CD4-positive, alpha-beta T cell (primary cell): ENCODE data around the gene EPHA1. TPM values are rescaled to one million over a fixed set of nuclear protein-coding genes. Genes with fewer than 3 reads are reported as not detected.
"Not testable (repeated sequence)": the region's sequence is repeated elsewhere in the genome, so short reads cannot be mapped to it uniquely, and the experiment has no call there.

ENCODE experiments used
- ATAC-seq: fragments of 200-7000 bp; cut with Tn5 transposase; one replicate; pipeline ENCODE4 v1.10.0; 2022; ENCODE audit warnings: mild to moderate bottlenecking; ENCODE audit not compliant: poor library complexity
- CTCF ChIA-PET: fragments of 350-600 bp; sonication (Branson Sonifier 250); formaldehyde crosslinking; loops from one replicate; lab custom pipeline; 2021; ENCODE audit warnings: antibody characterized with exemption, inconsistent platforms; lab: Charles Lee
- POLR2A ChIA-PET: fragments of 350-600 bp; sonication (Branson Sonifier 250); formaldehyde crosslinking; loops from one replicate; lab custom pipeline; 2021; ENCODE audit warnings: antibody characterized with exemption, inconsistent platforms; lab: Charles Lee
- DNase-seq, 14 experiments: peaks; one replicate each; pipeline ENCODE4 v3.0.0-alpha.2; 2013 to 2020; ENCODE audit warnings: mixed read lengths in 2 of 14
- H3K27ac ChIP-seq, 2 donors: one replicate each; pipeline versions ENCODE4 v1.5.1 to v1.7.0; 2013; ENCODE audit warnings: low read length in 2 of 2, low read depth in 1 of 2, mild to moderate bottlenecking in 1 of 2
- H3K27me3 ChIP-seq, 2 experiments: 1 replicate in 1 of 2; 2 replicates in 1 of 2; pipeline versions ENCODE4 v1.6.1 to v1.7.0; 2013; ENCODE audit warnings: low read length in 2 of 2, control low read depth in 1 of 2, mild to moderate bottlenecking in 1 of 2, moderate library complexity in 1 of 2; ENCODE audit not compliant: insufficient read depth in 2 of 2, control insufficient read depth in 1 of 2
- H3K36me3 ChIP-seq: one replicate; pipeline ENCODE4 v1.6.1; 2013; ENCODE audit warnings: low read length, control low read depth; ENCODE audit not compliant: insufficient read depth
- H3K4me1 ChIP-seq: one replicate; pipeline ENCODE4 v1.6.1; 2013; ENCODE audit warnings: low read length, control low read depth; ENCODE audit not compliant: insufficient read depth
- H3K4me3 ChIP-seq: one replicate; pipeline ENCODE4 v1.5.1; 2013; ENCODE audit warnings: mild to moderate bottlenecking, low read length, moderate library complexity
- H3K9me3 ChIP-seq, 2 experiments: 1 replicate in 1 of 2; 2 replicates in 1 of 2; pipeline versions ENCODE4 v1.6.1 to v1.7.0; 2013; ENCODE audit warnings: low read length in 2 of 2, mild to moderate bottlenecking in 2 of 2, control low read depth in 1 of 2, moderate library complexity in 1 of 2; ENCODE audit not compliant: control insufficient read depth in 1 of 2, insufficient read depth in 1 of 2
- H3K27ac Mint-ChIP-seq: one replicate; pipeline ENCODE4 v1.8.0; 2020; ENCODE audit warnings: mixed read lengths
- H3K27me3 Mint-ChIP-seq: one replicate; pipeline ENCODE4 v1.8.0; 2021; ENCODE audit warnings: mixed read lengths
- H3K36me3 Mint-ChIP-seq: one replicate; pipeline ENCODE4 v1.8.0; 2021; ENCODE audit warnings: low read depth, mixed read lengths
- H3K4me1 Mint-ChIP-seq: one replicate; pipeline ENCODE4 v1.8.0; 2021; ENCODE audit warnings: low read depth, mixed read lengths
- H3K4me3 Mint-ChIP-seq: one replicate; pipeline ENCODE4 v1.8.0; 2020; ENCODE audit warnings: mild to moderate bottlenecking, mixed read lengths
- H3K9me3 Mint-ChIP-seq: one replicate; pipeline ENCODE4 v1.8.0; 2020; ENCODE audit warnings: mixed read lengths
- intact Hi-C, 2 experiments: fragments of 100-400 bp; cut with DNase I in 1 of 2; cut with micrococcal nuclease in 1 of 2; formaldehyde crosslinking; loops; one replicate each; pipeline versions ENCODE4 v1.15.1 to v1.9.0; 2023 to 2025; cut with DNase I, micrococcal nuclease
- total RNA-seq, 174 experiments: library from RNA in 2 of 174; stranded (reverse) in 2 of 174; gene quantifications; one replicate each; pipeline ENCODE4 v1.2.3 and lab custom pipeline; 2021 to 2026
- TF ChIP-seq, protein P1 (sequence below): fragments of 200-600 bp; IDR thresholded peaks from one replicate; pipeline ENCODE4 v1.8.0; 2022; ENCODE audit warnings: antibody characterized with exemption, mild to moderate bottlenecking

The EPHA1 gene
- total RNA-seq, 2 experiments from 2014 or later, result 16.0 to 19.0 TPM

DNA sequence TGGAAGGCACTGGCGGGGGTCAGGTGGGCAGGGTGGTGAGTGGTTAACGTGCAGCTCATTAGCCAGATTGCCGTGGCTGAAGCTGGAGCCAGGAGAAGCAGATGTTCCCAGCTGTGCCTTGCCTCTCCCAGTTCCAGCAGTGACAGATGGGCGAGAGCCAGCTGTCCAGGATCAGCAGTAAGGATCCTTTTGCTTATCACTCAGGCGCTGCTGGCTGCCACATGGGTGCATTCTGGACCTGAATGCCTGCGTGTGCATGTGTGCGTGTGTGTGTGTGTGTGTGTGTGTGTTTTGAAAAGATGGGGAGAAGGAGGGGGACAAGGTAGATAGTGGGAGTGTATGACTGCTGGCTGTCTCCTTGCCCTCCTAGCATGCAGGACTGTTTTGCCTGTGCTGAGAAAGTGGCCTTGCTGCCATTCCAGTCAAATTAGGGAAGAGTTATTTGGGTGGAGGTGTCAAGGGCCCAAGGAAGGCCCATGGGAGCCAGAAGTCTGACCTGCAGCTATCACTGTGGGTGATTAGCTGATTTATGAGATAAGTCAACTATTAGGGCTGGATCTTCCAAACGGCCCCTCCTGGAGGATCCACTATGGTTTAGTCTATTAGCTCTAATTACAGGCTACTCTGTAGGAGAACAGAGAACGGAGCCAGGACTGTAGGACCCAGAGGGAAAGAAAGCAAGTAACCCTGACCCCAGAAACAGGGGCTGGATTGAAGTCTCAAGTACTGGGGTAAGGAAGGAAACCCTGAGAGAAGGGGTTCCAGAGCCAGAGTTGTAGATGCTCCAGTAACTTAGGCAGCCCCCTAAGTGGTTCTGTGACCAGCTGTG, 3.3 kb downstream of the EPHA1 start:
- Histone ChIP-seq H3K4me1 (peaks cover 55% of the 10 kb centered on the region), H3K9me3 (no peaks in the 10 kb centered on the region), H3K27me3 (no peaks in the 10 kb centered on the region), H3K36me3 (peaks cover 18% of the 10 kb centered on the region), H3K4me3 (no peak overlapping the region), H3K27ac (no peak overlapping the region)
- CTCF ChIA-PET, result interaction anchor here (1.3 to 2.0 kb wide), 2 partner anchors 21 to 25 kb away, joined by 5 to 14 read pairs; no protein-coding TSS in a partner anchor
- peak overlapping the region; percentile 85 for H3K27ac Mint-ChIP-seq
- peaks cover 56% of the 10 kb centered on the region for H3K36me3 Mint-ChIP-seq
- H3K9me3 Mint-ChIP-seq, result no peaks in the 10 kb centered on the region
- no peak for DNase-seq
- TF ChIP-seq, protein P1, sequence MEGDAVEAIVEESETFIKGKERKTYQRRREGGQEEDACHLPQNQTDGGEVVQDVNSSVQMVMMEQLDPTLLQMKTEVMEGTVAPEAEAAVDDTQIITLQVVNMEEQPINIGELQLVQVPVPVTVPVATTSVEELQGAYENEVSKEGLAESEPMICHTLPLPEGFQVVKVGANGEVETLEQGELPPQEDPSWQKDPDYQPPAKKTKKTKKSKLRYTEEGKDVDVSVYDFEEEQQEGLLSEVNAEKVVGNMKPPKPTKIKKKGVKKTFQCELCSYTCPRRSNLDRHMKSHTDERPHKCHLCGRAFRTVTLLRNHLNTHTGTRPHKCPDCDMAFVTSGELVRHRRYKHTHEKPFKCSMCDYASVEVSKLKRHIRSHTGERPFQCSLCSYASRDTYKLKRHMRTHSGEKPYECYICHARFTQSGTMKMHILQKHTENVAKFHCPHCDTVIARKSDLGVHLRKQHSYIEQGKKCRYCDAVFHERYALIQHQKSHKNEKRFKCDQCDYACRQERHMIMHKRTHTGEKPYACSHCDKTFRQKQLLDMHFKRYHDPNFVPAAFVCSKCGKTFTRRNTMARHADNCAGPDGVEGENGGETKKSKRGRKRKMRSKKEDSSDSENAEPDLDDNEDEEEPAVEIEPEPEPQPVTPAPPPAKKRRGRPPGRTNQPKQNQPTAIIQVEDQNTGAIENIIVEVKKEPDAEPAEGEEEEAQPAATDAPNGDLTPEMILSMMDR, result no peak
- ATAC-seq, result no peak
- H3K4me1 Mint-ChIP-seq, result peaks cover 79% of the 10 kb centered on the region
- intact Hi-C loops, result loop anchor here (2.0 to 5.0 kb wide), 5 partner anchors 23 to 153 kb away; partner anchors contain the start of genes CASP2 (in 1 of the 2) and FAM131B (in 1 of the 2)
- no peaks in the 10 kb centered on the region for H3K27me3 Mint-ChIP-seq
- POLR2A ChIA-PET, result interaction anchor here (0.8 to 6.0 kb wide), 7 partner anchors 14 to 165 kb away, joined by 3 to 57 read pairs (median 16); no protein-coding TSS in a partner anchor
- peak overlapping the region; percentile 79 for H3K4me3 Mint-ChIP-seq

DNA sequence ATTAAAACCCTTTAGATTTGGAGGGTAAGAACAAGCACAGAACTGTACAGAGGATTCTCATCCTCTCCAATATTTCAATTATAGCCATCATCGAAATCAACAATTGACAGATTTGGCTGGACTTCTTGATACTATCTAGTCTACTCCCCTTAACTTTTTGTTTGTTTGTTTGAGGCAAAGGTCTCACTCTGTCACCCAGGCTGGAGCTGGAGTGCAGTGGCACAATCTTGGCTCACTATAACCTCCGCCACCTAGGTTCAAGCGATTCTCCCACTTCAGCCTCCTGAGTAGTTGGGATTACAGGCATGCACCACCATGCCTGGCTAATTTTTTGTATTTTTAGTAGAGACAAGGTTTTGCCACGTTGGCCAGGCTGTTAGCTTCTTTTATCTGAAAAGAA, 6.4 kb downstream of the EPHA1 start:
- H3K4me3 Mint-ChIP-seq, ATAC-seq, H3K27me3 Mint-ChIP-seq, H3K9me3 ChIP-seq, H3K27me3 ChIP-seq, H3K4me3 ChIP-seq, H3K27ac ChIP-seq, DNase-seq, H3K9me3 Mint-ChIP-seq, intact Hi-C loops: not testable (repeated sequence)
- peaks cover 52% of the 10 kb centered on the region for H3K4me1 Mint-ChIP-seq
- Histone ChIP-seq H3K36me3 (peaks cover 48% of the 10 kb centered on the region), H3K4me1 (peaks cover 28% of the 10 kb centered on the region)
- peaks cover 78% of the 10 kb centered on the region for H3K36me3 Mint-ChIP-seq
- CTCF ChIA-PET, result interaction anchor here (1.5 kb wide), 1 partner anchor 22 kb away, joined by 5 read pairs; no protein-coding TSS in a partner anchor
- H3K27ac Mint-ChIP-seq, result peak overlapping the region; percentile 75
- POLR2A ChIA-PET, result interaction anchor here (1.4 to 2.7 kb wide), 3 partner anchors 9 to 16 kb away, joined by 3 to 10 read pairs (median 4); no protein-coding TSS in a partner anchor

GRCh38 chr7:143401265-143401664, 7.4 kb downstream of the EPHA1 start:
- peaks cover 18% of the 10 kb centered on the region for H3K4me1 ChIP-seq
- intact Hi-C loops, result no loop called here
- H3K36me3 ChIP-seq, result peaks cover 47% of the 10 kb centered on the region
- Mint-ChIP-seq H3K4me1 (peaks cover 42% of the 10 kb centered on the region), H3K36me3 (peaks cover 80% of the 10 kb centered on the region), H3K4me3 (no peak overlapping the region), H3K9me3 (no peaks in the 10 kb centered on the region), H3K27ac (peak overlapping the region; percentile 75), H3K27me3 (no peaks in the 10 kb centered on the region)
- TF ChIP-seq, protein P1, result no peak
- H3K27me3 ChIP-seq, result no peaks in the 10 kb centered on the region
- H3K4me3 ChIP-seq, result no peak overlapping the region
- ATAC-seq (no peak), DNase-seq (no peak)
- ChIA-PET CTCF (interaction anchor here (1.5 kb wide), 1 partner anchor 21 kb away, joined by 5 read pairs; no protein-coding TSS in a partner anchor), POLR2A (interaction anchor here (1.0 to 2.7 kb wide), 3 partner anchors 8 to 17 kb away, joined by 3 to 10 read pairs (median 3); no protein-coding TSS in a partner anchor)
- H3K9me3 ChIP-seq, result no peaks in the 10 kb centered on the region
- H3K27ac ChIP-seq, result no peak overlapping the region
